Spleen (tissue), 7 donors: Measurements from ENCODE around the gene ZNF667.

Experiments used
- CTCF ChIP-seq, 11 experiments: fragments of 200-600 bp in 7 of 11; fragments of 450-650 bp in 4 of 11; sonication (generic) in 4 of 11; IDR thresholded peaks in 8 of 11; conservative IDR thresholded peaks in 3 of 11; 1 replicate in 7 of 11; 2 replicates in 4 of 11; pipeline versions ENCODE4 v1.4.0 to v1.8.0; 2016 to 2021; ENCODE audit warnings: antibody characterized with exemption in 11 of 11, inconsistent platforms in 4 of 11, mild to moderate bottlenecking in 1 of 11
- POLR2AphosphoS5 ChIP-seq, 3 donors: sonication (generic); formaldehyde crosslinking; IDR thresholded peaks; one replicate each; pipeline ENCODE4 v1.5.1; 2017; ENCODE audit warnings: antibody characterized with exemption in 3 of 3
- donor health status: DM: no; HTN: no; CAD: no; lungs with moderate emphysema.
- donor health status: DM: no; HTN: no; CAD: no.
- donor health status: DM: no; HTN: no; CAD: no.

DNA sequence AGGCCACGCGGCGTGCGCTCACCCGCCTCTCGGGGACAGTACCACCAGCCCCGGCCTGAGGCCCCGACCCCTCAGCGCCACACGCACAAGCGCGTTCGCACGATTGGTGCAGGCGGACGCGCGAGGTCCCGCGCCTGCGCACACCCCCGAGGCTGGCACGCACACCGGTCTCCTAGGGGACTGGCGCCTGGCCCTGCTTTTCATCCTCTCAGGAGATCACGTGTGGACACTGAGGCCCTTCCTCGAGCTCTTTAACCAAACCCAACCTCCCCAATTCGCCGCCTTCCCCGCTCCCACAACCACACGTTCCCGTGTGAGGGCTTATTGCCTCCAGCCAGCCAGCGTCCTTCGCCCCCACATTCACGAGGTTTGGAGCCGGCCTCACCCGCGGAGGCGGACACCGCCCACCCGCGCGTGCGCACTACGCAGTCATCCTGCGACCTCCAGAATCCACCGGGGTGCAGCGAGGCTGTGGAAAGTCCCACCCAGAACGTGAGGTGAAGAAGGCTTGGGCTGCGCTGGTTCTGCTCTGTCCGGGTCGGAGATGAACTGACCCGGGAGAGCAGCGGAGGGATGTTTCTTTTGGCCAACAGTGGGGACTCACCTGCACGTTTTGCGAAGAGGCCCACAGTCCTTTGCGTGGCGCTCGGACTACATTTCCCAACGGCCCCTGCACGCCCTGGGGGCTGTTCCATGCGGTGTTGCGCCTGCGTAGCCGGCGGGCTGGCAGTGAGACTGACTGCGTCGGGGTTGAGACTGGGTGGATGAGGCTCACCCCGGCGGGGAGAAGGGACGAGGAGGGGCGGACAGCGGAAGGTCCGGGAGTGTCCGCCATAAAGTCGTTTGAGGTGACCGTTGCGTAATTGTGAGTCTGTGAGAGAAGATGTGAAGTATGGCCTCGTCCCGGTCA, 539 bp upstream of the ZNF667 start:
- TF ChIP-seq CTCF (IDR thresholded peaks at IDR 0.05 in 8 of 11, conservative IDR thresholded peaks at IDR 0.05 in 3 of 11) (no peak), POLR2AphosphoS5 (IDR thresholded peaks at IDR 0.05) (peak; percentile 92 to 93 (median 92))
